ENCODE data around the gene CCDC34.

CCDC34 gene

DNA sequence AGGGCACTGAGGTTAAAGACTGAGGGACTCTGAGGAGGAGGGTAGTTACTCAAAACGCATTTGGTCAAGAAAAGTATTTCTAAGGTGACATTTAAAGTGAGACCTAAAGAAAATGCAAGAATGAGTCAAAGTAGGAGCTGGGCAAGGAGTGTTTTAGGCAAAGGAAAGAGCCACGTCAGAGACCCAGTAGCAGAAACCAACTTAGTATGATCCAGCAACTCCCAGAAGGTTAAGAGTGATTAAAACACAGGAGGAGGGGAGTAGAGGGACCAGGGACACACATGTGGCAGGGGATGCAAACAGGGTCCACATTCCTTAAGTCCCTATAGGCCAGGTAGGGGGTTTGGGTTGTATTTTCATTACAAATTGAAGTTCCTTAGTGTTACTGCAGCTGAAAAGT lies 24.3 kb upstream of the CCDC34 start:
- no peak for DNase-seq (ENCODE audit: low read depth)
- no peak overlapping the region for H3K4me3 ChIP-seq (ENCODE audit: low read depth, low read length)
- TF ChIP-seq, protein P1, sequence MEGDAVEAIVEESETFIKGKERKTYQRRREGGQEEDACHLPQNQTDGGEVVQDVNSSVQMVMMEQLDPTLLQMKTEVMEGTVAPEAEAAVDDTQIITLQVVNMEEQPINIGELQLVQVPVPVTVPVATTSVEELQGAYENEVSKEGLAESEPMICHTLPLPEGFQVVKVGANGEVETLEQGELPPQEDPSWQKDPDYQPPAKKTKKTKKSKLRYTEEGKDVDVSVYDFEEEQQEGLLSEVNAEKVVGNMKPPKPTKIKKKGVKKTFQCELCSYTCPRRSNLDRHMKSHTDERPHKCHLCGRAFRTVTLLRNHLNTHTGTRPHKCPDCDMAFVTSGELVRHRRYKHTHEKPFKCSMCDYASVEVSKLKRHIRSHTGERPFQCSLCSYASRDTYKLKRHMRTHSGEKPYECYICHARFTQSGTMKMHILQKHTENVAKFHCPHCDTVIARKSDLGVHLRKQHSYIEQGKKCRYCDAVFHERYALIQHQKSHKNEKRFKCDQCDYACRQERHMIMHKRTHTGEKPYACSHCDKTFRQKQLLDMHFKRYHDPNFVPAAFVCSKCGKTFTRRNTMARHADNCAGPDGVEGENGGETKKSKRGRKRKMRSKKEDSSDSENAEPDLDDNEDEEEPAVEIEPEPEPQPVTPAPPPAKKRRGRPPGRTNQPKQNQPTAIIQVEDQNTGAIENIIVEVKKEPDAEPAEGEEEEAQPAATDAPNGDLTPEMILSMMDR (IDR thresholded peaks at IDR 0.05; ENCODE audit: low read depth, low read length, missing control alignments), result no peak

DNA sequence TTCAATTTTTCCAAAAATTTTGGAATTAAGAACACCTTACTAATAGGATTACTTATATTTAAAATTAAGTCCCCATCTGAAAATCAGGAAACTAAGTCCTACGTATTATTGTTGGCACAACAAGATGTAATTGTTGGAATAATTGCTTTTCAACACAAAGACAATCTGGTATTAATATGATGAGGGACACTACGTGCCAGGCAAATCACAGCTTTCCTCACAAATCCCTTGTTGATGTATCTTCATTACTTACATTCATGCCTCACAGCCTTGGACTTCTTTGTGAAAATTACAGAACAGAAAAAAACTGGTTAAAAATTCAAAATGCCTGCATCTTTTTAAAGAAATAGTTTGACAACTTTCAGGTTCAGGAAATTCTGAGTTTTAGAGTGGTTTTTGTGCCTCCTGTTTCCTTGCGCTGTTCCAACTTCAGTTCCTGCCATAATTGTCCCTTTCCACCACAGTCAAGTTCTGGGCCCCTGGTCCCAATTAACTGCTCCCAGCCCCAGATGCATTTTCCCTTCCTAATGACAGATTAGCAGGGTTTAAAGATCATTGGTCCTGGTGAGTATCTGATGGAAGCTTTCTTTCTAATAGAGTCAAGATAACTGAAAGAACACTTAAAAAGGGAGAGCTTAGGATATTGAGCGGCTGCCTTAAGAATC lies 23.3 kb upstream of the CCDC34 start:
- no peak for DNase-seq (ENCODE audit: low read depth)
- TF ChIP-seq, protein P1 (IDR thresholded peaks at IDR 0.05; ENCODE audit: low read depth, low read length, missing control alignments), result no peak

DNA sequence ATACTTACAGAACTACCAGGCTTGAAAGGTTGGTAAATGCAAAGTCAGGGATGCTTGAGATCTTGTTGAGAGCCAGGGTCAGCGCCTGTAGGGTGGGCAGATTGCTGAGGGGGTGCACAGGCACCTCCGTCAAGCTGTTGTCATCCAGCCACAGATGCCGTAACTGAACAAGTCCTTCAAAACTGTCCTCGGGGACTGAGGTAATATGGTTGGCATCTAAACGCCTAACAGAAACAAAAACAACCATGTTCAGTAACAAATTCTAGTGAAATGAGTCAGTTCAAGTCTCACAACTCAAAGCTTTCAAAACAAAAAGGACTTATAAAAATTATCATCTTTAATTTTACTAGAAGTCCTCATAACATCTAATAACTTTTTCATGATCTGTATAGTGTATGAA lies 22.2 kb upstream of the CCDC34 start:
- DNase-seq (ENCODE audit: low read depth), result no peak
- TF ChIP-seq, protein P1 (IDR thresholded peaks at IDR 0.05; ENCODE audit: low read depth, low read length, missing control alignments), result no peak
- no peak overlapping the region for H3K4me3 ChIP-seq (ENCODE audit: low read depth, low read length)

More for the DNA sequence above, 23.3 kb upstream of the CCDC34 start:
- H3K4me3 ChIP-seq (ENCODE audit: low read depth, low read length), result no peak overlapping the region

DNA sequence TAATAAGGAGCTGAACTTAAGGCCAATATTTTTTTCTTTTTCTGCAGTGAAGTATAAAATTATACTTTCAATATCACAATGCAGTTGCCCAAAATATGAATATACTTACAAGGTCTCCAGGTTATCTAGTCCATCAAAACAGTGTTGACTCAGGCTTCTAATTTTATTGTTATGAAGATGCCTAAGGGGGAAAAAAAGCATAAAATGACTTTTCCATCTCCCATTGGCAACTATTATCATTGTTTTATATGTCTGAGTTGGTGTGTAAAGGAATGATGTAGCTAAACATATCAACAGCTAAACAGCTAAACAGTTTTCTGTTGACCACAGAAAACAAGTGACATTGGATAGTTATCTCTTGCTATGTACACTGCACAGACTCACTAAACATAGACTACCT lies 21.2 kb upstream of the CCDC34 start:
- no peak for DNase-seq (ENCODE audit: low read depth)
- H3K4me3 ChIP-seq (ENCODE audit: low read depth, low read length), result no peak overlapping the region
- TF ChIP-seq, protein P1 (IDR thresholded peaks at IDR 0.05; ENCODE audit: low read depth, low read length, missing control alignments), result no peak

DNA sequence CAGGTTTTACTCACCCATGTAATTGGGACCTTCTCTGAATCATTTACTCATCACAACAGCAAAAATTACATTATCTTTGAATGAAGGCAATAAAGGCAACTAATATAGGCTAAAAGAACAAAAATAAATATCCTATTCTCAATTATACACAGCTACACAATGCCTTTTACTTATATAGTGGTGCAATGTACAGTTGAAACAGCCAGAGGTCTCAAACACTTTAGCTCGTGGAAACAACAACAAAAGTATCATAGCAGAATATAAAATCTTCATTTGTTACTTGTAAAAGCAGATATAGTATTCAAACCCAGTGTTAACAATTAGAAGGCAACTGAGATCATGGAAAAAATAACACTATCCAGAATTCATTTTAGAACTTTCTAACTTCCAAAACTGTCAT lies 20.6 kb upstream of the CCDC34 start:
- DNase-seq (ENCODE audit: low read depth), result no peak
- no peak overlapping the region for H3K4me3 ChIP-seq (ENCODE audit: low read depth, low read length)
- TF ChIP-seq, protein P1 (IDR thresholded peaks at IDR 0.05; ENCODE audit: low read depth, low read length, missing control alignments), result no peak

DNA sequence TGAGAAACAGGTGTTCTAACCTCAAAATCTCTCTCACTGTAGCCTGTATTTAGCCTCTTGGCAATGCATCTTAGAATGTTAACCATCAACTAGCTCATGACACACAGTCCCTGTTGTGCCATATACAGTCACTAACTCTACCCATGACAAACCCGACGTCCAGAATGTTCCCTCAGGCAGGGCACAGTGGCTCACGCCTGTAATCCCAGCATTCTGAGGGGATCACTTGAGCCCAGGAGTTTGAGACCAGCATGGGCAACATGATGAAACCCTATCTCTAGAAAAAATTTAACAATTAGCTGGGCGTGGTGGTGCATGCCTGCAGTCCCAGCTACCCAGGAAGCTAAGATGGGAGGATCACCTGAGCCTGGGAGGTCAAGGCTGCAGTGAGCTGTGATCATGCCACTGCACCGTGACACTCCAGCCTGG lies 18.2 kb upstream of the CCDC34 start:
- TF ChIP-seq, protein P1 (IDR thresholded peaks at IDR 0.05; ENCODE audit: low read depth, low read length, missing control alignments), result no peak
- no peak overlapping the region for H3K4me3 ChIP-seq (ENCODE audit: low read depth, low read length)
- no peak for DNase-seq (ENCODE audit: low read depth)

DNA sequence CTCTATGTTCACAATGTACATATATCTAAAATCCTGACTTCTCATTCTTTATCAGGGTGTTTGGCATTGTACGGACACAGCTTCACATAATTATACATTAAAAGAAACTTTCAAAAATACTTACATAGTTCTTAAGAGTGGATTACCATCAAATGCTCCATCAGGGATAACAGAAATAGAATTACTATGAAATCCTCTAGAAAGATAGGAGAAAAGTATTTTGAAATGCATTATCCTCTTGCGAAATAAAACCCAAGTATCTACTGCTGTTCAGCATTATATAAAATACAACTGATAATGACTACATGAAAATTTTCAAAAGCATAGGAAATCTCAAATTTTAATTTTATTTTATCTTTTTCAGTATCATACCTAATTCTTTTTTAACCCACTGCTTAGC lies 17.8 kb upstream of the CCDC34 start:
- no peak overlapping the region for H3K4me3 ChIP-seq (ENCODE audit: low read depth, low read length)
- TF ChIP-seq, protein P1 (IDR thresholded peaks at IDR 0.05; ENCODE audit: low read depth, low read length, missing control alignments), result no peak
- no peak for DNase-seq (ENCODE audit: low read depth)

All from GM12864 (cell line).